H9 (cell line): ENCODE results near the gene PTPRN2. TPM values are rescaled to one million over a fixed set of nuclear protein-coding genes. Genes with fewer than 3 reads are reported as not detected.

Experiments
- DNase-seq: peaks from one replicate; pipeline ENCODE4 v3.0.0-alpha.2; 2017
- H2AFZ ChIP-seq: one replicate; pipeline ENCODE4 v1.6.1; 2013; ENCODE audit warnings: mild to moderate bottlenecking, low read length, control low read depth, moderate library complexity
- H2AK5ac ChIP-seq: 2 replicates; pipeline ENCODE4 v1.6.1; 2013; ENCODE audit warnings: low read length, control low read depth, mixed read lengths; ENCODE audit not compliant: insufficient read length
- H2BK120ac ChIP-seq: one replicate; pipeline ENCODE4 v1.6.1; 2013; ENCODE audit warnings: low read depth, mild to moderate bottlenecking, low read length, control low read depth, inconsistent platforms; ENCODE audit not compliant: poor library complexity, severe bottlenecking
- H2BK12ac ChIP-seq: 2 replicates; pipeline ENCODE4 v1.6.1; 2013; ENCODE audit warnings: low read length, control low read depth, mixed read lengths, low read depth; ENCODE audit not compliant: insufficient read length
- H2BK15ac ChIP-seq: 2 replicates; pipeline ENCODE4 v1.6.1; 2013; ENCODE audit warnings: low read depth, low read length, control low read depth
- H2BK20ac ChIP-seq: one replicate; pipeline ENCODE4 v1.6.1; 2013; ENCODE audit warnings: low read depth, mild to moderate bottlenecking, low read length, control low read depth, inconsistent platforms; ENCODE audit not compliant: poor library complexity, severe bottlenecking
- H2BK5ac ChIP-seq: 2 replicates; pipeline ENCODE4 v1.6.1; 2013; ENCODE audit warnings: low read length, control low read depth, mixed read lengths; ENCODE audit not compliant: insufficient read length
- H3K14ac ChIP-seq: 2 replicates; pipeline ENCODE4 v1.6.1; 2013; ENCODE audit warnings: low read length, control low read depth; ENCODE audit not compliant: insufficient read depth
- H3K18ac ChIP-seq: 2 replicates; pipeline ENCODE4 v1.6.1; 2013; ENCODE audit warnings: low read depth, mild to moderate bottlenecking, mixed read lengths, low read length, control low read depth; ENCODE audit not compliant: insufficient read length
- H3K23ac ChIP-seq: 2 replicates; pipeline ENCODE4 v1.6.1; 2013; ENCODE audit warnings: low read length, control low read depth, mixed read lengths, low read depth; ENCODE audit not compliant: insufficient read length
- H3K23me2 ChIP-seq: 2 replicates; pipeline ENCODE4 v1.6.1; 2013; ENCODE audit warnings: low read depth, mild to moderate bottlenecking, mixed read lengths, low read length, control low read depth; ENCODE audit not compliant: insufficient read length, poor library complexity, severe bottlenecking
- H3K27ac ChIP-seq: 2 replicates; pipeline ENCODE4 v1.5.1; 2013; ENCODE audit warnings: low read length, control low read depth, mixed read lengths, low read depth; ENCODE audit not compliant: insufficient read length
- H3K27me3 ChIP-seq: 2 replicates; pipeline ENCODE4 v1.6.1; 2013; ENCODE audit warnings: low read length, control low read depth, inconsistent platforms; ENCODE audit not compliant: insufficient read depth
- H3K4ac ChIP-seq: 2 replicates; pipeline ENCODE4 v1.6.1; 2013; ENCODE audit warnings: low read depth, mild to moderate bottlenecking, control low read depth, inconsistent platforms, low read length, moderate library complexity
- H3K4me1 ChIP-seq: 2 replicates; pipeline ENCODE4 v1.6.1; 2013; ENCODE audit warnings: low read length, control low read depth, inconsistent platforms; ENCODE audit not compliant: insufficient read depth
- H3K4me2 ChIP-seq: 2 replicates; pipeline ENCODE4 v1.6.1; 2013; ENCODE audit warnings: low read length, control low read depth, mixed read lengths; ENCODE audit not compliant: insufficient read length, insufficient read depth
- H3K56ac ChIP-seq: 2 replicates; pipeline ENCODE4 v1.6.1; 2013; ENCODE audit warnings: low read depth, mild to moderate bottlenecking, mixed read lengths, low read length, control low read depth; ENCODE audit not compliant: insufficient read length
- H3K79me1 ChIP-seq: 2 replicates; pipeline ENCODE4 v1.6.1; 2013; ENCODE audit warnings: low read depth, mild to moderate bottlenecking, moderate library complexity, low read length, control low read depth, inconsistent platforms; ENCODE audit not compliant: insufficient read depth, poor library complexity, severe bottlenecking
- H3K79me2 ChIP-seq: 2 replicates; pipeline ENCODE4 v1.6.1; 2013; ENCODE audit warnings: low read length, control low read depth, inconsistent platforms; ENCODE audit not compliant: insufficient read depth
- H3K9ac ChIP-seq: 2 replicates; pipeline ENCODE4 v1.6.1; 2013; ENCODE audit warnings: low read length, control low read depth, mixed read lengths; ENCODE audit not compliant: insufficient read length; ENCODE audit errors: extremely low read depth
- H3K9me3 ChIP-seq: one replicate; pipeline ENCODE4 v1.6.1; 2013; ENCODE audit warnings: low read depth, low read length, inconsistent platforms; ENCODE audit not compliant: control insufficient read depth
- H3T11ph ChIP-seq: one replicate; pipeline ENCODE4 v1.6.1; 2013; ENCODE audit warnings: mild to moderate bottlenecking, low read length, control low read depth, inconsistent platforms
- H4K20me1 ChIP-seq: one replicate; pipeline ENCODE4 v1.6.1; 2013; ENCODE audit not compliant: control insufficient read depth, insufficient read length, insufficient read depth
- H4K5ac ChIP-seq: 2 replicates; pipeline ENCODE4 v1.6.1; 2013; ENCODE audit warnings: low read depth, mild to moderate bottlenecking, mixed read lengths, low read length, control low read depth; ENCODE audit not compliant: insufficient read length
- H4K8ac ChIP-seq: replicated peaks from 2 replicates; pipeline ENCODE4 v1.6.1; 2013; ENCODE audit warnings: low read length, control low read depth, mixed read lengths, low read depth; ENCODE audit not compliant: insufficient read length
- H4K91ac ChIP-seq: 2 replicates; pipeline ENCODE4 v1.6.1; 2013; ENCODE audit warnings: low read depth, mild to moderate bottlenecking, moderate library complexity, mixed read lengths, low read length, control low read depth; ENCODE audit not compliant: insufficient read length
- H3K27ac Mint-ChIP-seq, 3 experiments: 2 replicates in 2 of 3; 3 replicates in 1 of 3; pipeline ENCODE4 v1.8.0; 2020 to 2021; ENCODE audit warnings: mixed read lengths in 3 of 3, mild to moderate bottlenecking in 1 of 3, moderate library complexity in 1 of 3
- H3K27me3 Mint-ChIP-seq: 2 replicates; pipeline ENCODE4 v1.8.0; 2021; ENCODE audit warnings: low read depth, mild to moderate bottlenecking, moderate library complexity, mixed read lengths
- H3K36me3 Mint-ChIP-seq, 3 experiments: 2 replicates in 2 of 3; 3 replicates in 1 of 3; pipeline ENCODE4 v1.8.0; 2020 to 2021; ENCODE audit warnings: low read depth in 3 of 3, mixed read lengths in 3 of 3; ENCODE audit not compliant: insufficient read depth in 1 of 3
- H3K4me1 Mint-ChIP-seq, 2 experiments: 2 replicates each; pipeline ENCODE4 v1.8.0; 2020; ENCODE audit warnings: mixed read lengths in 2 of 2
- H3K4me3 Mint-ChIP-seq, 2 experiments: 2 replicates in 1 of 2; 3 replicates in 1 of 2; pipeline ENCODE4 v1.8.0; 2020 to 2021; ENCODE audit warnings: mild to moderate bottlenecking in 2 of 2, mixed read lengths in 2 of 2, moderate library complexity in 1 of 2
- H3K9me3 Mint-ChIP-seq, 2 experiments: 2 replicates in 1 of 2; 3 replicates in 1 of 2; pipeline ENCODE4 v1.8.0; 2020; ENCODE audit warnings: mild to moderate bottlenecking in 2 of 2, mixed read lengths in 2 of 2, moderate library complexity in 1 of 2
- CTCF ChIP-seq: fragments of 200-600 bp; sonication (generic); conservative IDR thresholded peaks from 3 replicates; pipeline ENCODE4 v1.8.0; 2021; ENCODE audit warnings: antibody characterized with exemption, mild to moderate bottlenecking
- WGBS: extraction: QIAGEN DNeasy Blood & Tissue Kit; methylation state at CpG from one replicate; pipeline ENCODE4 v1.1.7; 2013; ENCODE audit warnings: missing lambda C conversion rate, low lambda C conversion rate, mixed read lengths; ENCODE audit not compliant: insufficient read length; ENCODE audit errors: extremely low coverage; 5-methylcytosine and 5-hydroxymethylcytosine counted together
- total RNA-seq: library from RNA; stranded (reverse); gene quantifications from 2 replicates; pipeline ENCODE4 v1.2.1, GENCODE V29; 2021

PTPRN2 gene
- total RNA-seq, 1 experiment from 2014 or later = 5.2 TPM

DNA sequence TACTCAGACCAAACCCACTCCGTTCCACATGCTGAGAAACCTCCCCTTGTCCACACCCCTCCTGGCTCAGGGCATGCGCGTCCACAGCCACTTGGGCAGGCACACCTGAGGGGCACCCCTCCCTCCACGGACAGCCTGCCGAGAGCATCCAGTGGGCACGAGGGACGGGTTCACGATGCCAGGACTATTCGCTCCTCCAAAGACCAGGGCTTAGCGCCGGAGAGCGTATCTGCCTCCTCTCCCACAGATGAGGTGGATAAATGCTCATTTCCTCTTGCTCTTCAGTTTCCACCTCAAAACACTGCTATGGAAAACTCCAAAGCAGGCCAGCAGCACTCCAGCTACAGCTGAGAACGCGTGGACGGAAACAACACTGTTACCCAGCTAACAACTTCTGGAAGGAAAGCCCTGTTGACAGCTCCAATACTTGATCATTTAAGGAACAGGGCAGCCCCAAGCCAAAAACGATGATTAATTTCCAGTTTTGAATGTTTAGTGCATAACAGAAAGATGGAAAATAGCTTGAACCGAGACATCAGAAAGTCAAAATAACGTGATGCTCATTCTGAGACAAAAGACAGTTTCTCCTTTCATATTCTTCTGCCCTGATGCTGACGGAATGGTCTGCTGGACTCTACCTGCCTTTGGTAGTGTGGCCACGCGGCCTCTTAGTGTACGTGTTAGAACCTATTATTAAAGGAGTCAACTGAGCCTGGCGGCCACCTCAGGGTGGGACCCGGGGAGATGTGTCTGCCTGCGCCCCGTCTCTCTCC is 1046.1 kb downstream of the PTPRN2 start:
- Histone ChIP-seq H3K23me2 (no peaks in the 10 kb centered on the region), H2AK5ac (no peak overlapping the region), H3K4me1 (no peaks in the 10 kb centered on the region), H2BK15ac (no peak overlapping the region), H4K5ac (no peak overlapping the region), H4K20me1 (no peaks in the 10 kb centered on the region), H2BK12ac (no peak overlapping the region), H3K4me2 (no peak overlapping the region), H3K9ac (no peak overlapping the region), H3K18ac (no peak overlapping the region), H3K23ac (no peak overlapping the region), H2BK5ac (no peak overlapping the region), H3K79me2 (no peaks in the 10 kb centered on the region), H3K4ac (no peak overlapping the region), H3K27ac (no peak overlapping the region), H2AFZ (no peak overlapping the region), H2BK20ac (no peak overlapping the region), H4K8ac (no peak overlapping the region), H3T11ph (no peak overlapping the region), H3K27me3 (no peaks in the 10 kb centered on the region), H3K14ac (no peak overlapping the region), H3K9me3 (no peaks in the 10 kb centered on the region), H3K79me1 (no peaks in the 10 kb centered on the region), H4K91ac (no peak overlapping the region), H2BK120ac (no peak overlapping the region), H3K56ac (no peak overlapping the region)
- H3K4me3 Mint-ChIP-seq = no peak overlapping the region
- no peak for TF ChIP-seq CTCF
- peaks cover 5% of the 10 kb centered on the region in 2 experiments; a peak in 3 of 4 replicates for H3K4me1 Mint-ChIP-seq
- H3K9me3 Mint-ChIP-seq = peaks cover 0 to 3% of the 10 kb centered on the region in 2 experiments; a peak in 2 of 5 replicates
- H3K27ac Mint-ChIP-seq = no peak overlapping the region
- WGBS = no CpG with 5 or more reads among the region's 26 CpGs
- no peak for DNase-seq
- H3K27me3 Mint-ChIP-seq = peaks cover 85% of the 10 kb centered on the region
- peaks cover 0 to 1% (median 0%) of the 10 kb centered on the region in 3 experiments; a peak in 1 of 7 replicates for H3K36me3 Mint-ChIP-seq
